ENCODE measurements around the gene DOCK2. TPM values are rescaled to one million over a fixed set of nuclear protein-coding genes. Genes with fewer than 3 reads are reported as not detected.

DOCK2 gene
- total and polyA plus RNA-seq, 2 donors (not counting 3 experiments of a cell fraction or from before 2014, with no cell fraction given) = 0.62 to 4.8 TPM

DNA sequence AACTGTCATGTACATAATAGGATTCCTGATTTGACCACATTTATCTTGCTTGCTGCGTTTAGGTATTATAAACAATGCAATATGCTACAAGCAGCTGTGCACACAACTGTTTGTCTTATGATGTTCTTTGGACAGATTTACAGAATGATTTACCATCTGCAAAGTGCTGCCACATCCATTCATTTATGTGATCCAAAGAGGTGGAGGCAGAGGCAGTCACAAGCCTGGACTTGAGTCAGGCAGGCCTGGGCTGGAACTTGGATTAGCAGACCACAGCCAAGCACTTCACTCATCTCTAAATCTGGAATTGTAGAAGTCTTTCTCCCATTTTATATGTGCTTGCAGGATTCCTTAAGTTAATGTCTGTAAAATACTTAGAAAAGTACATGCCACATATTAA lies 194.3 kb downstream of the DOCK2 start:
- H3K27me3 ChIP-seq (ENCODE audit: control insufficient read depth in 2 of 2, insufficient read depth in 2 of 2, low read length in 2 of 2) = no peaks in the 10 kb centered on the region
- H3K36me3 ChIP-seq (ENCODE audit: control insufficient read depth in 2 of 2, extremely low read depth in 1 of 2, insufficient read depth in 2 of 2, low read length in 2 of 2) = no peaks in the 10 kb centered on the region
- H3K79me2 ChIP-seq (ENCODE audit: control insufficient read depth, insufficient read depth, low read length) = no peaks in the 10 kb centered on the region
- H2AFZ ChIP-seq (ENCODE audit: low read depth, low read length) = no peak overlapping the region
- H3K4me1 ChIP-seq (ENCODE audit: control insufficient read depth, extremely low read depth, insufficient read depth, low read length) = no peaks in the 10 kb centered on the region
- no TSS peak for BruUV-seq (replicated peaks)
- TF ChIP-seq, protein P1, sequence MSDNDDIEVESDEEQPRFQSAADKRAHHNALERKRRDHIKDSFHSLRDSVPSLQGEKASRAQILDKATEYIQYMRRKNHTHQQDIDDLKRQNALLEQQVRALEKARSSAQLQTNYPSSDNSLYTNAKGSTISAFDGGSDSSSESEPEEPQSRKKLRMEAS (IDR thresholded peaks at IDR 0.05; ENCODE audit: insufficient read depth, insufficient read length) = no peak
- TF ChIP-seq JUN (IDR thresholded peaks at IDR 0.05; ENCODE audit: borderline replicate concordance, insufficient read depth, insufficient read length, low read depth) (no peak), GATA2 (IDR thresholded peaks at IDR 0.05; ENCODE audit: insufficient read depth, insufficient read length, low read depth, low read length) (no peak), EZH2 (IDR thresholded peaks at IDR 0.05; ENCODE audit: borderline replicate concordance, low read depth, low read length, severe bottlenecking) (no peak), POLR2AphosphoS5 (IDR thresholded peaks at IDR 0.05; ENCODE audit: insufficient read depth, low read depth, low read length) (no peak), MYC (IDR thresholded peaks at IDR 0.05; ENCODE audit: low read depth, low read length) (no peak), POLR2A (IDR thresholded peaks at IDR 0.05; ENCODE audit: low read depth, low read length) (no peak), FOS (IDR thresholded peaks at IDR 0.05; ENCODE audit: borderline replicate concordance, insufficient read depth, low read length) (no peak)
- TF ChIP-seq, protein P2, sequence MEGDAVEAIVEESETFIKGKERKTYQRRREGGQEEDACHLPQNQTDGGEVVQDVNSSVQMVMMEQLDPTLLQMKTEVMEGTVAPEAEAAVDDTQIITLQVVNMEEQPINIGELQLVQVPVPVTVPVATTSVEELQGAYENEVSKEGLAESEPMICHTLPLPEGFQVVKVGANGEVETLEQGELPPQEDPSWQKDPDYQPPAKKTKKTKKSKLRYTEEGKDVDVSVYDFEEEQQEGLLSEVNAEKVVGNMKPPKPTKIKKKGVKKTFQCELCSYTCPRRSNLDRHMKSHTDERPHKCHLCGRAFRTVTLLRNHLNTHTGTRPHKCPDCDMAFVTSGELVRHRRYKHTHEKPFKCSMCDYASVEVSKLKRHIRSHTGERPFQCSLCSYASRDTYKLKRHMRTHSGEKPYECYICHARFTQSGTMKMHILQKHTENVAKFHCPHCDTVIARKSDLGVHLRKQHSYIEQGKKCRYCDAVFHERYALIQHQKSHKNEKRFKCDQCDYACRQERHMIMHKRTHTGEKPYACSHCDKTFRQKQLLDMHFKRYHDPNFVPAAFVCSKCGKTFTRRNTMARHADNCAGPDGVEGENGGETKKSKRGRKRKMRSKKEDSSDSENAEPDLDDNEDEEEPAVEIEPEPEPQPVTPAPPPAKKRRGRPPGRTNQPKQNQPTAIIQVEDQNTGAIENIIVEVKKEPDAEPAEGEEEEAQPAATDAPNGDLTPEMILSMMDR (IDR thresholded peaks at IDR 0.05; ENCODE audit: extremely low read depth in 1 of 2, insufficient read depth in 1 of 2, low read depth in 1 of 2, low read length in 2 of 2) = no peak
- H3K9me1 ChIP-seq (replicated peaks; ENCODE audit: control insufficient read depth, extremely low read depth, insufficient read depth, low read length) = no peaks in the 10 kb centered on the region
- no peaks in the 10 kb centered on the region for H3K9me3 ChIP-seq (replicated peaks; ENCODE audit: control insufficient read depth, insufficient read depth, low read length)
- H3K4me3 ChIP-seq (replicated peaks in 1 of 3; ENCODE audit: insufficient read depth in 1 of 3, low read depth in 1 of 3, low read length in 3 of 3) = no peak overlapping the region
- ChIA-PET CTCF (no interaction called here), POLR2A (no interaction called here)
- H4K20me1 ChIP-seq (replicated peaks; ENCODE audit: control insufficient read depth, extremely low read depth, insufficient read depth, low read length) = no peaks in the 10 kb centered on the region
- intact Hi-C loops (cut with micrococcal nuclease) = no loop called here
- H3K27ac ChIP-seq (ENCODE audit: insufficient read depth, low read depth, low read length) = no peak overlapping the region
- H3K4me2 ChIP-seq (ENCODE audit: insufficient read depth, low read length) = no peak overlapping the region
- no peak overlapping the region for H3K9ac ChIP-seq (replicated peaks; ENCODE audit: extremely low read depth, insufficient read depth, low read length)
- DNase-seq (ENCODE audit: low read depth, low spot score) (no peak), FAIRE-seq (no peak)
- dilution Hi-C loops (cut with MboI; ENCODE audit: extremely low pct_ligation_motif_present, low sequenced_read_pairs) = no loop called here
